Neural crest cell (in vitro differentiated cells): ENCODE measurements around the gene SLC4A1. TPM values are rescaled to one million over a fixed set of nuclear protein-coding genes. Genes with fewer than 3 reads are reported as not detected.

Experiments
- DNase-seq: peaks from one replicate; pipeline ENCODE4 v3.0.0; 2021; ENCODE audit warnings: low read depth, mixed read lengths, low spot score
- H3K27ac Mint-ChIP-seq: one replicate; pipeline ENCODE4 v1.8.0; 2021; ENCODE audit warnings: mild to moderate bottlenecking, mixed read lengths; ENCODE audit not compliant: unreplicated experiment
- H3K27me3 Mint-ChIP-seq: 2 replicates; pipeline ENCODE4 v1.8.0; 2021; ENCODE audit warnings: low read depth, mild to moderate bottlenecking, mixed read lengths
- H3K36me3 Mint-ChIP-seq: 2 replicates; pipeline ENCODE4 v1.8.0; 2021; ENCODE audit warnings: low read depth, mild to moderate bottlenecking, mixed read lengths
- H3K4me1 Mint-ChIP-seq: 2 replicates; pipeline ENCODE4 v1.8.0; 2021; ENCODE audit warnings: mixed read lengths
- H3K4me3 Mint-ChIP-seq: one replicate; pipeline ENCODE4 v1.8.0; 2021; ENCODE audit warnings: mild to moderate bottlenecking, mixed read lengths
- H3K9me3 Mint-ChIP-seq: 2 replicates; pipeline ENCODE4 v1.8.0; 2021; ENCODE audit warnings: mixed read lengths
- total RNA-seq: library from RNA; stranded (reverse); gene quantifications from 2 replicates; pipeline ENCODE4 v1.2.1, GENCODE V29; 2021
- TF ChIP-seq, protein P1 (sequence below): fragments of 200-600 bp; sonication (generic); conservative IDR thresholded peaks from 2 replicates; pipeline ENCODE4 v1.5.0; 2021; ENCODE audit warnings: antibody characterized with exemption, mild to moderate bottlenecking

SLC4A1 gene
- total RNA-seq, 1 donor from 2014 or later, result not detected

DNA sequence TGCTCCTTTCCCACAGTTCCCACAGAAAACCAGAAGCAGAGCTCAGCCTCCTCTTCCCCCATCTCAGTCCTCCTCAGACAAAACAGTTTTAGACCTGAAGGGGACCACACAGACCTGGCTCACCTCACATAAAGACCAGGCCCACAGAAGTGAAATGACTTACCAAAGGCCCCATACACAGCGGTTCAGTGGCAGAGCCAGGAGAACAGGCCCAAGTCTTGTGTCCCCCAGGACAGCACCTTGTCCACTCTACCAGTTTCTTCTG is 53.8 kb downstream of the SLC4A1 start:
- no peak for DNase-seq
- peak overlapping the region; percentile 66 for H3K4me3 Mint-ChIP-seq
- H3K27me3 Mint-ChIP-seq, result no peaks in the 10 kb centered on the region
- TF ChIP-seq, protein P1, sequence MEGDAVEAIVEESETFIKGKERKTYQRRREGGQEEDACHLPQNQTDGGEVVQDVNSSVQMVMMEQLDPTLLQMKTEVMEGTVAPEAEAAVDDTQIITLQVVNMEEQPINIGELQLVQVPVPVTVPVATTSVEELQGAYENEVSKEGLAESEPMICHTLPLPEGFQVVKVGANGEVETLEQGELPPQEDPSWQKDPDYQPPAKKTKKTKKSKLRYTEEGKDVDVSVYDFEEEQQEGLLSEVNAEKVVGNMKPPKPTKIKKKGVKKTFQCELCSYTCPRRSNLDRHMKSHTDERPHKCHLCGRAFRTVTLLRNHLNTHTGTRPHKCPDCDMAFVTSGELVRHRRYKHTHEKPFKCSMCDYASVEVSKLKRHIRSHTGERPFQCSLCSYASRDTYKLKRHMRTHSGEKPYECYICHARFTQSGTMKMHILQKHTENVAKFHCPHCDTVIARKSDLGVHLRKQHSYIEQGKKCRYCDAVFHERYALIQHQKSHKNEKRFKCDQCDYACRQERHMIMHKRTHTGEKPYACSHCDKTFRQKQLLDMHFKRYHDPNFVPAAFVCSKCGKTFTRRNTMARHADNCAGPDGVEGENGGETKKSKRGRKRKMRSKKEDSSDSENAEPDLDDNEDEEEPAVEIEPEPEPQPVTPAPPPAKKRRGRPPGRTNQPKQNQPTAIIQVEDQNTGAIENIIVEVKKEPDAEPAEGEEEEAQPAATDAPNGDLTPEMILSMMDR, result no peak
- H3K4me1 Mint-ChIP-seq, result peaks cover 26% of the 10 kb centered on the region
- H3K27ac Mint-ChIP-seq, result no peak overlapping the region
- no peaks in the 10 kb centered on the region for H3K9me3 Mint-ChIP-seq
- peaks cover 14% of the 10 kb centered on the region for H3K36me3 Mint-ChIP-seq

DNA sequence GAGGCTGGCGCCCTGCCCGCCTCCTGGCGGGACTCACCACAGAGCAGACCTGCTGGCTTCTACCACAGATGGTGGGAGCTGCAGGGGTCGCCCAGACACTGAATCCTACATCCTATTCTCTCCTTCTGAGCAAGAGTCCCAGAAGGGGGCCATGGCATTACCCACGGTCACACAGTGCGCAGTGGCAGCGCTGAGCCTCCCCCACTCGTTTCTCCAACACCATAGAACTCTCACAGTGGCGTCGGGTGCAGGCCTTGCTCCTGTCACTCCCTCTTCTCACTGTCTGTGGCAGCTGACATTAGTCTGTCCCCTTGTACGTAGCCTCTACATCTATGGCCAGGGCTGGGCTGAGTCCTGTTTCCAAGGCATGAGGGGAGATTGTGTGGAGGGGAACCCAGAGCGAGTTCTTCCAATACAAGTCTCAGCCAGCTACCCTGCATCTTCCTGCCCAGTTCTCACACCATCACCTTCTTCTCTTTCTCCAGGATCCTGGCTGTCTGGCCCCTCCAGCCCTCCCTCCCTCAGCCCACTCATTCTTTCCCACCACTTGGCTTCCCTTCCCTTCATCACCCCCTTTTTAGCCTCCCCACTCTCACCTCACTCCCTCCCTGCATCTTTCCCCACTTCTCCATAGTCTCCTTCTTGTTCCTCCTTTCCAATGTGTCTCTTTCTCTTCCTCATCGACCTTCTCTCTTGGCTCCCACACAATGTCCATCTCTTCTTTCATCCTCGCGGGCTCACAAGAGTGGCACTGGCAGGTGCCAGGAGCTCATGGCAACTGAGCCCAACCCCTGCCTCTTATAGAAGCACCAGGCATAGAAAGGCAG is 54.3 kb downstream of the SLC4A1 start:
- peaks cover 26% of the 10 kb centered on the region for H3K4me1 Mint-ChIP-seq
- TF ChIP-seq, protein P1, result no peak
- H3K27ac Mint-ChIP-seq, result no peak overlapping the region
- peak overlapping the region; percentile 66 for H3K4me3 Mint-ChIP-seq
- no peak for DNase-seq
- peaks cover 14% of the 10 kb centered on the region for H3K36me3 Mint-ChIP-seq
- H3K9me3 Mint-ChIP-seq, result no peaks in the 10 kb centered on the region
- no peaks in the 10 kb centered on the region for H3K27me3 Mint-ChIP-seq

DNA sequence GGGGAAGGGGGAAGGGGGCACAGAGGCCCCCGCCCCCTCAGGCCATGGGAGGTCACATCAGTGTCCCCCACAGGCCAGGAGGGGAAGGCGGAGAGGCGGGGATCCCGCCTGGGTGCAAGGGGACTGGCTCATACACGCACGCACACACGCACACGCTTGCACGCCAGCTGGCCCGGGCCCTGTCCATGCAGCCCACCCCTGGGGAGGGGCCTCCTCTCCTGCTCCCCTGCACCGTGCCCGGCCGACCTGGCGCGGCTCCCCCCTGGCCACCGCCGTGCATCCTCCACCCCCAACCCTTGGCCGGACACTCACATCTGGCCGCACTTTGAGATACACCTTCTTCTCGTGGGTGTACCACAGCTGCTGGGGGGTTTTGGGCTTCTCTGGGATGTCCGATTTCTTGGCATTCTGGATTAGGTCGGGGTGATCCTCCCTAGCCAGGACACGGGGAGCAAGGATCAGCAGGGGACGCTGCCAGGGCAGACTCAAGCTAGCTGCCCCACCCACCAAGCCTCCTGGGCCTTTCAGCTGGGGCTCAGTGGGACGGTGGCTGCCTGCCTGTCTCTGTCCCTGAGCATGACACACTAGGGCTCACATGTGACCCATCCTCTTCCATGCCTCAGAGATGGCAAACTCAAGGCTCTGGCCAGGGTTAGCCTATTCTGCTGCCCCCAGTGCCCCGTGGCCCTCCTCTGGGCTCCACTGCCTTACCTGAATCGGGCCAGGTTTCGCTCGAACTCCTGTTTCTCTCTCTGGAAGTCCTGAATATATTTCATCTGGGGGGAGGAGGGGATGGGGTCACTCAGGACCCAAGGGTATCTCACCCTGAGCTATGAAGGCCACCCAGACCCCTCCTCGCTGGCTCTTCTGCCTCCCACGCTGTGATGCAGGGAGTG is 55.2 kb downstream of the SLC4A1 start:
- Mint-ChIP-seq H3K36me3 (peaks cover 19% of the 10 kb centered on the region), H3K27me3 (no peaks in the 10 kb centered on the region), H3K9me3 (no peaks in the 10 kb centered on the region), H3K27ac (peak overlapping the region; percentile 75), H3K4me1 (peaks cover 22% of the 10 kb centered on the region), H3K4me3 (peak overlapping the region; percentile 66)
- TF ChIP-seq, protein P1, result no peak
- no peak for DNase-seq

DNA sequence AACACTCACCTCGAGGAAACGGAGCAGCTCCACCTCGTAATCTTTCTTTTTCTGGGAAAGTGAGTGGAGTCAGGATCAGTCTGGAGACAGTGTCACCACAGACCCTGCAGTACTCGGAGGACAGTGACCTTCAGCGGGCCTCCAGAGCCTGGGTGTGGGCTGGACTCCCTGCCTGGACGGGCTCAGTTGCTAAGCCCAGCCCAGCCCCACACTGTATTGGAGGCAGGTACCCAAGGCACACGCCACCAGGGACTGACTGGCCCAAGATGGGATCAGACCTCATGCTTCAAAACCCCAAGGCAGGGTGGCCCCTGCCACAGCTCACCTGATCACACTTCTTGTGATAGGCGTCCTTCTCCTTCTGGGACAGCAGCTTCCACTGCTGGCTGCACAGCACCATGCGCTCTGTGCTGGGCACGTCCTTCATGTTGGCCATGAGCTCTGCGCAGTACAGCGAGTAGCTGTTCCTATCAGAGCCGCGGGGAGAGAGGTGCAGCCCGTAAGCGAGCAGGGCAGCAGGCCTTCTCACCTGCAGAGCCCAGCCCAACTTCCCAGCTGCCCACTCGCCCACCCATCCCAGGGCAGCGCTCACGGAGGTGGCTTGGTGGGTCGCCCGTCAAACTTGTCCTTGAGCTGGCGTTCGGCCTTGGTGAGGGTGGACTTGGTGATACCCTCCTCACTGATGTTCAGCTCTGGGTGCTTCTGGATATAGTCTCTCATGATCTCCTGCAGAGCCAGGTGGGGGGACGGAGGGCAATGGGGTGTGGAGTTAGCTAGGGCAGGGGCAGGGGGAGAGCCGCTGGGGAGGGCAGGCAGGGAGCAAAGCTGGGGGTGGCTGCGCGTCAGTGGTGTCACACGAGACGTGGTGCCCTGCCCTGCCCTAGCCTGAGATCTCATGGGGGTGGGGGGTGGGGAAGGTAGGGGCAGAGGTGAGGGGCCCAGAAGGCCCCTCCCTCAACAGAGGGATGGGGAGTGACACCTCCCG is 56.4 kb downstream of the SLC4A1 start:
- Mint-ChIP-seq H3K27ac (peak overlapping the region; percentile 78), H3K36me3 (peaks cover 19% of the 10 kb centered on the region)

More for the DNA sequence above, 56.4 kb downstream of the SLC4A1 start:
- peak overlapping the region; percentile 19 for H3K4me3 Mint-ChIP-seq
- TF ChIP-seq, protein P1, result no peak
- H3K4me1 Mint-ChIP-seq, result peaks cover 12% of the 10 kb centered on the region
- no peaks in the 10 kb centered on the region for H3K27me3 Mint-ChIP-seq
- H3K9me3 Mint-ChIP-seq, result no peaks in the 10 kb centered on the region
- DNase-seq, result no peak
